OCI-LY3 (cell line): ENCODE data around the gene R3HDM2.

Experiments
- CTCF ChIP-seq: fragments of 200-600, 300-600 bp; sonication (generic); IDR thresholded peaks from 2 replicates; pipeline ENCODE4 v1.5.1; 2014; ENCODE audit warnings: antibody characterized with exemption, low read length, low read depth
- EZH2phosphoT487 ChIP-seq: fragments of 200-600 bp; shearing (Covaris generic); IDR thresholded peaks from 2 replicates; pipeline ENCODE4 v1.6.1; 2018; ENCODE audit warnings: antibody characterized with exemption, mixed run types, low read depth

GRCh38 chr12:57479376-57480115 is 48.7 kb upstream of the R3HDM2 start, which contains the start of gene ARHGAP9:
- TF ChIP-seq CTCF (no peak), EZH2phosphoT487 (no peak)
